Upper lobe of left lung (tissue), 4 donors: ENCODE measurements around the gene PRKAR2B.

Source experiments
- POLR2A ChIP-seq, 4 donors: fragments of 450-650 bp; IDR thresholded peaks; one replicate each; pipeline ENCODE4 v1.5.1; 2016 to 2017; ENCODE audit warnings: antibody characterized with exemption in 4 of 4, mild to moderate bottlenecking in 2 of 4
- POLR2AphosphoS5 ChIP-seq, 2 donors: sonication (generic); formaldehyde crosslinking; IDR thresholded peaks; one replicate each; pipeline ENCODE4 v1.5.1; 2017; ENCODE audit warnings: antibody characterized with exemption in 2 of 2
- TF ChIP-seq, protein P1 (sequence below), 6 experiments: fragments of 450-650 bp in 4 of 6; fragments of 200-600 bp in 2 of 6; sonication (generic) in 2 of 6; IDR thresholded peaks; one replicate each; pipeline ENCODE4 v1.5.1; 2016 to 2019; ENCODE audit warnings: antibody characterized with exemption in 6 of 6

DNA sequence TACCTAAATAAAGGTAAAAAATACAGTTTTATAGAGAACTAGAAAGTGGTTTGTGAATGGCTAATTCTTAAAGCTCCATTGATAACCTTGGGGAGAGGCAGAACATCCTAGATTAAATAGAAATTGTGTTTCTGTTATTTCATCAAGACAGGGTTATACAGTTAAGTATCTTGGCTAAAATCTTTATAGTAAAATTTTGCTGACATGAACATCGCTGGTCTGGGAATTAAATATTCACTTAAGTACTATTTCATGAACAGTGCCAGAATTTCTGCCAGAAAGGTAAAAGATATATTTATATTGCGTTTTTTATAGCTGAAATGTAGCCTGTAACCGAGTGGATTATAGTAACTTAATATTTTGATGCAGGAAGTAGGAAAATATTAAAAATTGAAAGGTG, 70.6 kb downstream of the PRKAR2B start:
- TF ChIP-seq POLR2AphosphoS5 (IDR thresholded peaks at IDR 0.05) (no peak), POLR2A (IDR thresholded peaks at IDR 0.05) (no peak)
- TF ChIP-seq, protein P1, sequence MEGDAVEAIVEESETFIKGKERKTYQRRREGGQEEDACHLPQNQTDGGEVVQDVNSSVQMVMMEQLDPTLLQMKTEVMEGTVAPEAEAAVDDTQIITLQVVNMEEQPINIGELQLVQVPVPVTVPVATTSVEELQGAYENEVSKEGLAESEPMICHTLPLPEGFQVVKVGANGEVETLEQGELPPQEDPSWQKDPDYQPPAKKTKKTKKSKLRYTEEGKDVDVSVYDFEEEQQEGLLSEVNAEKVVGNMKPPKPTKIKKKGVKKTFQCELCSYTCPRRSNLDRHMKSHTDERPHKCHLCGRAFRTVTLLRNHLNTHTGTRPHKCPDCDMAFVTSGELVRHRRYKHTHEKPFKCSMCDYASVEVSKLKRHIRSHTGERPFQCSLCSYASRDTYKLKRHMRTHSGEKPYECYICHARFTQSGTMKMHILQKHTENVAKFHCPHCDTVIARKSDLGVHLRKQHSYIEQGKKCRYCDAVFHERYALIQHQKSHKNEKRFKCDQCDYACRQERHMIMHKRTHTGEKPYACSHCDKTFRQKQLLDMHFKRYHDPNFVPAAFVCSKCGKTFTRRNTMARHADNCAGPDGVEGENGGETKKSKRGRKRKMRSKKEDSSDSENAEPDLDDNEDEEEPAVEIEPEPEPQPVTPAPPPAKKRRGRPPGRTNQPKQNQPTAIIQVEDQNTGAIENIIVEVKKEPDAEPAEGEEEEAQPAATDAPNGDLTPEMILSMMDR (IDR thresholded peaks at IDR 0.05): no peak
